T-cell (primary cell): ENCODE data around the gene STXBP1. TPM values are rescaled to one million over a fixed set of nuclear protein-coding genes. Genes with fewer than 3 reads are reported as not detected.

Experiments
- ATAC-seq, 4 experiments: fragments of 200-7000 bp in 3 of 4; fragments of 150-1000 bp in 1 of 4; cut with Tn5 transposase; replicated peaks in 1 of 4; 1 replicate in 3 of 4; 2 replicates in 1 of 4; pipeline ENCODE4 v1.10.0; 2021; ENCODE audit warnings: moderate library complexity in 3 of 4, mild to moderate bottlenecking in 2 of 4, moderate number of reproducible peaks in 1 of 4
- CTCF ChIA-PET, 2 donors: fragments of 300-600 bp; sonication (Branson Sonifier 250); formaldehyde crosslinking; loops; one replicate each; lab custom pipeline; 2022; ENCODE audit warnings: antibody characterized with exemption in 2 of 2; lab: Charles Lee
- POLR2A ChIA-PET, 2 donors: fragments of 300-600 bp; sonication (Branson Sonifier 250); formaldehyde crosslinking; loops; one replicate each; lab custom pipeline; 2022; ENCODE audit warnings: antibody characterized with exemption in 2 of 2; lab: Charles Lee
- DNase-seq, 35 experiments: peaks; one replicate each; pipeline versions ENCODE4 v3.0.0 to v3.0.0-alpha.2; 2013 to 2023
- H3K27ac ChIP-seq: one replicate; pipeline ENCODE4 v1.5.1; 2013; ENCODE audit warnings: low read length
- H3K27me3 ChIP-seq, 2 experiments: replicated peaks in 1 of 2; 1 replicate in 1 of 2; 2 replicates in 1 of 2; pipeline versions ENCODE4 v1.6.1 to v1.7.0; 2013; ENCODE audit warnings: low read length in 1 of 2, mixed read lengths in 1 of 2; ENCODE audit not compliant: control insufficient read depth in 2 of 2, insufficient read depth in 2 of 2; ENCODE audit errors: extremely low read depth in 1 of 2
- H3K36me3 ChIP-seq, 2 donors: 1 replicate in 1 of 2; 2 replicates in 1 of 2; pipeline versions ENCODE4 v1.6.1 to v1.7.0; 2013; ENCODE audit warnings: low read length in 1 of 2; ENCODE audit not compliant: control insufficient read depth in 2 of 2, insufficient read depth in 1 of 2; ENCODE audit errors: extremely low read depth in 1 of 2
- H3K4me1 ChIP-seq, 2 experiments: 1 replicate in 1 of 2; 2 replicates in 1 of 2; pipeline versions ENCODE4 v1.6.1 to v1.7.0; 2013; ENCODE audit warnings: low read length in 2 of 2, mixed read lengths in 1 of 2; ENCODE audit not compliant: insufficient read depth in 2 of 2, control insufficient read depth in 1 of 2; ENCODE audit errors: extremely low read depth in 1 of 2
- H3K4me3 ChIP-seq, 2 donors: 1 replicate in 1 of 2; 2 replicates in 1 of 2; pipeline versions ENCODE4 v1.5.1 to v1.7.0; 2013; ENCODE audit warnings: mild to moderate bottlenecking in 2 of 2, low read length in 1 of 2, moderate library complexity in 1 of 2; ENCODE audit not compliant: control insufficient read depth in 1 of 2; ENCODE audit errors: extremely low read depth in 1 of 2
- H3K9me3 ChIP-seq: 2 replicates; pipeline ENCODE4 v1.7.0; 2013
- H3K27ac Mint-ChIP-seq, 2 donors: one replicate each; pipeline ENCODE4 v1.8.0; 2020 to 2021; ENCODE audit warnings: mild to moderate bottlenecking in 2 of 2, mixed read lengths in 2 of 2
- H3K27me3 Mint-ChIP-seq, 2 donors: one replicate each; pipeline ENCODE4 v1.8.0; 2021 to 2022; ENCODE audit warnings: mixed read lengths in 2 of 2
- H3K36me3 Mint-ChIP-seq: one replicate; pipeline ENCODE4 v1.8.0; 2021; ENCODE audit warnings: mixed read lengths
- H3K4me1 Mint-ChIP-seq, 3 donors: one replicate each; pipeline ENCODE4 v1.8.0; 2020 to 2022; ENCODE audit warnings: mixed read lengths in 3 of 3, mild to moderate bottlenecking in 1 of 3
- H3K4me3 Mint-ChIP-seq, 3 donors: one replicate each; pipeline ENCODE4 v1.8.0; 2020 to 2022; ENCODE audit warnings: mild to moderate bottlenecking in 3 of 3, mixed read lengths in 3 of 3, moderate library complexity in 3 of 3
- H3K9me3 Mint-ChIP-seq, 3 donors: one replicate each; pipeline ENCODE4 v1.8.0; 2020 to 2022; ENCODE audit warnings: mixed read lengths in 3 of 3
- WGBS: methylation state at CpG from one replicate; pipeline ENCODE4 v1.1.5; 2013; ENCODE audit warnings: missing lambda C conversion rate; ENCODE audit not compliant: insufficient coverage; 5-methylcytosine and 5-hydroxymethylcytosine counted together
- total RNA-seq, 35 experiments: library from RNA in 6 of 35; stranded (reverse) in 6 of 35; fragments of 120-200 nt in 1 of 35; gene quantifications; one replicate each; pipeline versions ENCODE4 v1.2.1 to v1.2.4 and lab custom pipeline; 2013 to 2026

Gene STXBP1
- total RNA-seq, 5 donors from 2014 or later (not counting 1 experiment from before 2014, with no cell fraction given), result 3.8 to 18.2 (median 17.3) TPM

DNA sequence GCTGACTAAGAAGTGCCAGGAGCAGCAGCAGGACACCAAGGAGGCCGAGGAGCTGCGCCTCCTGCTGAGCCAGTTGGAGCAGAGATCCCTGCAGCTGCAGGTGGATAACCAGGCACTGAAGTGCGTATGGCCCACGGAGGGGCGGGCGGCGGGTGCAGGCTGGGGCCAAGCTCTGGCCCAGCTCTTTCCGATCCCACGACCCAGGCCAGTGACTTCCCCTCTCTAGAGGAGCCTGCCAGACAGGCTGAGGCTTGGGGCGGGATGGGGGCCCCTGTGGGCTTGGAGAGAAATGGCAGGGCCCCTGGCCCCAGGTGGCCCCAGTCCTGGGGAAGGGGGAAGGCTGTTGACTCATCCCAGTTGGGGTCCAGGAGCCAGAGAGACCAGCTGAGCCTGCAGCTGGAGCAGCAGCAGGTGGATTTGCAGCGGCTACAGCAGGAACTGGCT lies 99.8 kb downstream of the STXBP1 start:
- Mint-ChIP-seq H3K4me1 (peaks cover 34 to 52% (median 36%) of the 10 kb centered on the region in 3 donors), H3K36me3 (no peaks in the 10 kb centered on the region), H3K27ac (no peak overlapping the region), H3K4me3 (no peak overlapping the region), H3K27me3 (no peaks in the 10 kb centered on the region), H3K9me3 (no peaks in the 10 kb centered on the region)
- H3K27me3 ChIP-seq, result no peaks in the 10 kb centered on the region
- 98% methylated on average over 9 of the region's 11 CpGs for WGBS
- ChIA-PET POLR2A (no interaction called here), CTCF (no interaction called here)
- peaks cover 7 to 50% of the 10 kb centered on the region in 2 experiments for H3K4me1 ChIP-seq
- no peaks in the 10 kb centered on the region for H3K9me3 ChIP-seq
- peaks cover 0 to 4% of the 10 kb centered on the region in 2 donors for H3K36me3 ChIP-seq
- no peak overlapping the region for H3K4me3 ChIP-seq
- H3K27ac ChIP-seq, result no peak overlapping the region
- DNase-seq (no peak), ATAC-seq (no peak)

DNA sequence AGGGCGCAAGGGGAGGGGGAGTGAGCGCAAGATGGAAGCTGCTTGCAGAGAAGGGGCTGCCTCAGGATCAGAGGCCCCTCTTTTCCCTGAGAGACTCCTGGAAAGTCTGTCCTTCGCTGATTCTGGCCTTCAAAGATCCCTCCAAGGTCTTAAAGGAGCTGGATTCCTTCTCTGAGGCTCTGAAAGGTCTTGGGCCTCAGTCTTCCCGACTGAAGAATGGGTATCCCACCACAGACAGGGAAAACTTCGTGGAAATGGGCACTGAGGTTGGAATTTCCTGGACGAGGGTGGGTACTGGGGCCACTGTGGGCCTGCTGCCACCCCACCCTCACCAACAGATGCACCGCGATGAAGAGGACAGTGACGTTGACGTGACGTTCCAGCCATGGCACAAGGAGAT lies 100.3 kb downstream of the STXBP1 start:
- no peak for DNase-seq
- H3K27ac Mint-ChIP-seq, result no peak overlapping the region
- H3K4me1 Mint-ChIP-seq, result peaks cover 32 to 47% (median 32%) of the 10 kb centered on the region in 3 donors
- H3K27me3 ChIP-seq, result no peaks in the 10 kb centered on the region
- H3K4me1 ChIP-seq, result peaks cover 7 to 50% of the 10 kb centered on the region in 2 experiments
- H3K36me3 ChIP-seq, result peaks cover 0 to 4% of the 10 kb centered on the region in 2 donors
- H3K4me3 ChIP-seq, result no peak overlapping the region
- peak overlapping the region in 1 of 3 donors; percentile 31 for H3K4me3 Mint-ChIP-seq
- POLR2A ChIA-PET, result no interaction called here
- no peak for ATAC-seq
- H3K9me3 Mint-ChIP-seq, result no peaks in the 10 kb centered on the region
- no peaks in the 10 kb centered on the region for H3K27me3 Mint-ChIP-seq
- CTCF ChIA-PET, result interaction anchor here in 1 of 2 donors (0.6 kb wide), 1 partner anchor 204 kb away, joined by 3 read pairs; the partner anchor contains the start of gene ST6GALNAC4
- H3K27ac ChIP-seq, result no peak overlapping the region
- WGBS, result 93% methylated on average over 8 of the region's 11 CpGs
- H3K9me3 ChIP-seq, result no peaks in the 10 kb centered on the region
- no peaks in the 10 kb centered on the region for H3K36me3 Mint-ChIP-seq

DNA sequence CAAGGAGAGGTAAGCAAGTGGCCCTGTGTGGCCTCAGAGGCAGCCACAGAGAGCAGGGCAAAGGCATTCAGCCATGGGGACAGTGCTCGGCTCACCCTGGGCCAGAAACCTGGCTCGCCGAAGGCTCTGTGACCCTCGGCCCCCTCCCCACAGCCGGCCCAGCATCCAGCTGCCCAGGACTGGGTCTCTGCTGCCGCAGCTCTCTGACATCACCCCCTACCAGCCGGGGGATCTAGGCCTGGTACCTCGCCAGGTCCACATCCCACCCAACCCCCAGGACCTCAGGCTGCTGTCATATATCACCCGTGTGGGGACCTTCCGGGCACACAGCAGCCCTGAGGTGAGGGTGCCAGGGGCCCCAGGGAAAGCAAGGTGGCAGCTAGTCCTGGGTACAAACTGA lies 100.8 kb downstream of the STXBP1 start:
- ChIA-PET CTCF (interaction anchor here in 1 of 2 donors (0.6 kb wide), 1 partner anchor 204 kb away, joined by 3 read pairs; the partner anchor contains the start of gene ST6GALNAC4), POLR2A (interaction anchor here in 1 of 2 donors (0.6 kb wide), 1 partner anchor 101 kb away, joined by 4 read pairs; no protein-coding TSS in a partner anchor)
- Histone ChIP-seq H3K9me3 (no peaks in the 10 kb centered on the region), H3K27me3 (no peaks in the 10 kb centered on the region), H3K4me1 (peaks cover 7 to 50% of the 10 kb centered on the region in 2 experiments), H3K36me3 (peaks cover 0 to 4% of the 10 kb centered on the region in 2 donors), H3K4me3 (no peak overlapping the region), H3K27ac (no peak overlapping the region)
- Mint-ChIP-seq H3K4me1 (peaks cover 27 to 42% (median 27%) of the 10 kb centered on the region in 3 donors), H3K9me3 (no peaks in the 10 kb centered on the region), H3K27me3 (no peaks in the 10 kb centered on the region), H3K4me3 (no peak overlapping the region), H3K27ac (no peak overlapping the region), H3K36me3 (no peaks in the 10 kb centered on the region)
- DNase-seq (no peak), ATAC-seq (no peak)
- WGBS, result 94% methylated on average over 7 of the region's 10 CpGs

DNA sequence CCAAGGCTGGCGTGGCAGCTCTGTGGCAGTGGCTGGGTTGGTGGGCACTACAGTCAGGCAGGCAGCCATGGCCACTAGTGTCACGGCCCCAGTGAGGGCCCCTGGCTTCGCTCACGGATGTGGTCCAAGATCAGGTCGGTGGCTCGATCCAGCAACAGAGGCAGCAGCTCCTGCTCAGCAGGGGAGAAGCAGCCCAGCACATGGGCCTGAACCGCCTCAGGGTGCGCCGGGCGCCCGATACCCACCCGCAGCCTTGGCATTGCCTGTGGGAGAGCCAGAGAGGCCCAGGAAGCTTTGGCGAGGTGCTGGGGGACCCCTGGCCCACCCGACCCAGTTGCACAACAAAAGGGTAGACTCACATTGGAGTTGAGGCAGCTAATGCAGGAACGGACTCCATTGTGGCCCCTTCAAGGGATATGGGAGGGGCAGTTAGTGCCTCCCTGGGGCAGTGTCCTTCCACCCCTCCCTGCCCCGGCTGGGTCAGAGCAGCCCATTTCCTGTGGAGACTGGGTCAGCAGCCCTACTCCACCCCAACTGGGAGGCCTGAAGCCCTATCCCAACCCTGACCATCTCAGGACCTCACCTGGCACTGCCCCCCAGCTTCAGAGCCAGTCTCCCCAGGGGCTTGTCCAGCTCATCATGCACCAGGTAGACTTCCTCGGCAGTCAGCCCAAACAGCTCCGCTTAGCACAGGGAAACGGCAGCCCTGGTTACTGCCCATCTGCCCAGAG lies 102.1 kb downstream of the STXBP1 start:
- ATAC-seq (no peak), DNase-seq (no peak)
- Histone ChIP-seq H3K4me3 (peak overlapping the region; percentile 29 to 97), H3K9me3 (no peaks in the 10 kb centered on the region), H3K27me3 (no peaks in the 10 kb centered on the region), H3K4me1 (peaks cover 7 to 61% of the 10 kb centered on the region in 2 experiments), H3K27ac (no peak overlapping the region), H3K36me3 (peaks cover 0 to 4% of the 10 kb centered on the region in 2 donors)
- WGBS, result 82% methylated on average over 18 of the region's 19 CpGs
- CTCF ChIA-PET, result interaction anchor here in 1 of 2 donors (1.6 kb wide), 1 partner anchor 21 kb away, joined by 3 read pairs; the partner anchor contains the start of gene TOR2A
- H3K4me1 Mint-ChIP-seq, result peaks cover 28 to 42% (median 28%) of the 10 kb centered on the region in 3 donors
- peak overlapping the region in 1 of 2 donors; percentile 55 for H3K27ac Mint-ChIP-seq
- POLR2A ChIA-PET, result interaction anchor here in 1 of 2 donors (0.6 kb wide), 1 partner anchor 183 kb away, joined by 7 read pairs; no protein-coding TSS in a partner anchor
- no peaks in the 10 kb centered on the region for H3K27me3 Mint-ChIP-seq
- peak overlapping the region; percentile 70 to 94 (median 77) for H3K4me3 Mint-ChIP-seq
- no peaks in the 10 kb centered on the region for H3K36me3 Mint-ChIP-seq
- no peaks in the 10 kb centered on the region for H3K9me3 Mint-ChIP-seq

DNA sequence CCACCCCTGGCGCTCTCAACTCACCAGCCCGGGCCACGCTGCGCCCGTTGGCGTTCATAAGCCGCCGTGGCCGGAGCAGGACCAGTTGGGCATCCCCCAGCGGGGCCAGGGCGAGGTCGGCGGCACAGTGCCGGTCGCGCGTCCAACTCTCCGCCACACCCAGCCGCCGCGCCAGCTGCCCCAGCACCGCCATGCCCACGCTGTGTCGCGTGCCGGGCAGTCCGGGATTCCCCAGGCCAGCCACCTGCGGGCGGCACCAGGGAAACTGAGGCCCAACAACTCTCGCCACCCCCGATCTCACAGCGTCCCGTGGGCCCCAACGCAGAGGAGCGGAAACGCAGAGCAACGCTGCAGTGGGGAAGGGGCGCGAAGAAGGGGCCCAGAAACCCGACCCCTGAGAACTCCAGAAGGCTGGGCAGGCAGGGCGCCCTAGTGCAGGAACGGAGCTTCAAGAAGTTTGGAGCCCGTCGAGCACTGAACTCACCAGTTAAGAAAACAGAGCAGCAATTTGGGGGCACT lies 102.9 kb downstream of the STXBP1 start:
- CTCF ChIA-PET, result interaction anchor here (0.6 to 2.3 kb wide), 5 partner anchors 20 to 259 kb away, joined by 3 to 20 read pairs (median 3); partner anchors contain the start of gene TOR2A (in 2 of the 2)
- Histone ChIP-seq H3K27me3 (no peaks in the 10 kb centered on the region), H3K36me3 (peaks cover 0 to 4% of the 10 kb centered on the region in 2 donors), H3K9me3 (no peaks in the 10 kb centered on the region), H3K4me3 (peak overlapping the region; percentile 78 to 97), H3K27ac (peak overlapping the region; percentile 75), H3K4me1 (peaks cover 7 to 69% of the 10 kb centered on the region in 2 experiments)
- H3K36me3 Mint-ChIP-seq, result no peaks in the 10 kb centered on the region
- WGBS, result under 1% methylated on average over 42 of the region's 44 CpGs
- H3K27me3 Mint-ChIP-seq, result no peaks in the 10 kb centered on the region
- H3K4me3 Mint-ChIP-seq, result peak overlapping the region; percentile 94 to 98 (median 98)
- DNase-seq, result no peak
- H3K4me1 Mint-ChIP-seq, result peaks cover 36 to 47% (median 37%) of the 10 kb centered on the region in 3 donors
- POLR2A ChIA-PET, result interaction anchor here in 1 of 2 donors (0.7 kb wide), 1 partner anchor 11 kb away, joined by 3 read pairs; no protein-coding TSS in a partner anchor
- peak; percentile 6 to 13 (median 10) for ATAC-seq
- H3K9me3 Mint-ChIP-seq, result no peaks in the 10 kb centered on the region
- H3K27ac Mint-ChIP-seq, result peak overlapping the region in 1 of 2 donors; percentile 95
